GM19468 (cell line): ENCODE measurements around the gene OR7A5.
"Not testable (repeated sequence)": the region's sequence is repeated elsewhere in the genome, so short reads cannot be mapped to it uniquely, and the experiment has no call there.

Experiments
- ATAC-seq: cut with Tn5 transposase; IDR thresholded peaks from one replicate; pipeline ENCODE4 v1.9.1; 2021; ENCODE audit warnings: mild to moderate bottlenecking, moderate library complexity, moderate number of reproducible peaks; ENCODE audit not compliant: unreplicated experiment; ENCODE audit errors: extremely low read depth

Gene OR7A5

DNA sequence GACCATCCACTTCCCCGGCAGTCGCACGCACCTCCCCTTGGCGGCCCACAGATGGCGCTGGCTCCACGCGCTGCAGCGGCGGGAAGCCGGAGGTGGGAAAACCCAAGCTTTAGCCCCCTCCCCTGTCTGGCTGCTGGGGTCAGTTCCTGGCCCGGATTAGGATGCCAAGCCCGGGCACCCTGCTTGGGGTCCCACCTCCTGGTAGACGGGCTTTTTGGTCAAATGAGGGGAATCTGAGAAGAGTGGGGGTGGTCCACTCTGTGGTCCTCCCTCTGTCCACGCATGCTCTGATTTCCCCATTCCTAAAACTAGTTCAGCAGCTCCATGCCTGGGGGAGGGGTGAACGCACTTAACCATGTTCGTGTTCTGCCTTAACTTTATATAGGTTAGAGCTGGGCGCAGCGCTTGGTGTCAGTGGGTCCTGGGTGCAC, 48.5 kb downstream of the OR7A5 start:
- no peak for ATAC-seq

DNA sequence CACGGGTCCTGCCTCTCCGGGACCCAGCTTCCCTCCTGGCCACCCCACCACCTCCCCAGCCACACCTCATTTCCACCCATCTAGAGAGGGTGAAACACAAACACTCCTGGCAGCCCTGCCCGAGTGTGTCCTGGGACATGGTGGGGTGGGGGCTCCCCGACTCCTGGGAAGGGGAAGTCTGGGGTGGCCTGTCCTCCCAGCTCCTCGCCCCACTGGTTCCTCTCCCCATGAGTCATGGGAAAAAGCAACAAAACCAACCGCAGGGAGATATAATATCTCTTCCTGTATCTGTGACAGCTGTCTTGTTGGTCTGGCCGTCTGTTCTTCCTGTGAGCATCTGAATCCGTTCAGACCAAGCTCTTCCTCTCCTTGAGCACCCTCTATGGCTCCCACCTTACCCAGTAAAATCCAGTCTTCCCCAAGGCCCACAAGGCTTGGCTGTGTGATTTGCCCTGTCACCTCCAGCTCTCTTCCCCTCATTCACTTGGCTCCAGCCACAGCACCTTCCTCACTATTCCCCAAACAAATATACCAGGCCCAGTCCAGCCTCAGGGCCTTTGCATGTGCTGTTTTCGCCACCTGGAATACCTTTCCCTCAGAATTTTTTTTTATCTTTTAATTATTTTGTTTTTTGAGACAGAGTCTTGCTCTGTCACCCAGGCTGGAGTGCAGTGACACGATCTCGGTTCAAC, 49.7 kb downstream of the OR7A5 start:
- not testable (repeated sequence) for ATAC-seq

DNA sequence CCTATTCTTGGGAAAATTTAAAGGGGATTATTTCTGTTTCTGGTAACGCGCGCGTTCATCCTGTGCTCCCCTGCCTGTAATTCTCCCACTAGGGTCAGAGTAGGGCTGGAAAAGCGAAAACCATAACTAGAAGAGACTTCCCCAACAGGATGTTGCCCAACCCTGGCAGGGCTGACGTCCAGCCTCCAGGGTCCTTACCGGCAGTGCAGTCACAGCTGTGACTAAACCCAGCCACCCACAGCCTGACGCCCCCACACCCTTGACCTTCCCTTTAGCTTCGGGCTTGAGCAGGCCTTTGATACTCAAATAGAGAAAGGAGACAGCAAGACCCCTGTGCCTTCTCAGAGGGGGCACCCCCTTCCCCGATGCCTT, 50.3 kb downstream of the OR7A5 start:
- not testable (repeated sequence) for ATAC-seq

DNA sequence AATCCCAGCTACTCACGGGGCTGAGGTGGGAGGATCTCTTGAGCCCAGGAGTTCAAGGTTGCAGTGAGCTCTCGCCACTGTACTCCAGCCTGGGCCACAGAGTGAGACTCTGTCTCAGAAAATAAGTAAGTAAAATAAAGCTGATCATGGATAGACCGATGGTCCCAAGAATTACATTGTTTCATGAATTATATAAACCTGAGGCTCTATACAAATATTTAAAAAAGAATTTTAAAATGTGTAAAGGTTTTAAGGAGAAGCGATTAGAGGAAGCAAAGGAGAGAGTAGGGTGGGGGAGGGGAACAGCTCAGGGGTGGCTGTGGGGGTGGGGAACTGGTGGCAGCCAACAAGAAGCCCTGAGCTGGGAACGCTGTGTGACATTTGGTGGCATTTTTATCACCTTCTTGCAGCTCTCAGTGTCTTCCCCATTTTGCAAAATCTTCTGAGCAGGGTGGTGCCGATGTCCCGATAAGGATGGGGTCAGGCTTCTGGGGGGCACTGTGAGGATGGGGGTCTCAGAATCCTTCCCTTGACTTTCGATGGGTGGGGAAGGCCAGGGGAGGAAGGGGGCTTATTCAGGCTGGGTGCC, 51.5 kb downstream of the OR7A5 start:
- not testable (repeated sequence) for ATAC-seq

DNA sequence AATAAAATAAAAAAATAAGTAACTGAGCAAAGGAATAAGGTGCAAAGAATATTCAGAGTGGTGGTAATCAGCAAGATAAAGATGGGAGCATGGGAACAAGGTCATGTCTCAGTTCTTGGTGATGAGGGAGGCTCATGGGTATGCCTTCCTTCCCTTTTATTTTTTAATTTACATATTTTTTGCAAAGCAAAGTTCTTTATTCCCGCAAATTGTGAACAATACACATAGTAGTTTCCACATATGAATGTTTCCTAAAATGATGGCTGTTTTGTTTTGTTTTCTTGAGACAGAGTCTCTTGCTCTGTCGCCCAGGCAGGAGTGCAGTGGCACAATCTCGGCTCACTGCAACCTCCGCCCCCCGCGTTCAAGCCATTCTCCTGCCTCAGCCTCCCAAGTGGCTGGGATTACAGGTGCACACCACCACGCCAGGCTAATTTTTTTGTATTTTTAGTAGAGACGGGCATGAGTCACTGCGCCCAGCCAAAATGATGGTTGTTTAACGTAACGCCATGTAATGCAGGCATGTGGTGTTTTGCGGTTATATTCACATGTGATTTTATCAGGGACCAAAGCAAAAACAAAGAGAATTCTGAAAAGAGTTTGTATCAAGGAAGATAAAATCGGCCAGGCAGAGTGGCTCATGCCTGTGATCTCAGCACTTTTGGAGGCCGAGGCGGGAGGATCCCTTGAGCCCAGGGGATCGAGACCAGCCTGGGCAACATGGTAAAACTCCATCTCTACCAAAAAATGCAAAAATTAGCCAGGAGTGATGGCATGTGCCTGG, 52.2 kb downstream of the OR7A5 start:
- no peak for ATAC-seq

DNA sequence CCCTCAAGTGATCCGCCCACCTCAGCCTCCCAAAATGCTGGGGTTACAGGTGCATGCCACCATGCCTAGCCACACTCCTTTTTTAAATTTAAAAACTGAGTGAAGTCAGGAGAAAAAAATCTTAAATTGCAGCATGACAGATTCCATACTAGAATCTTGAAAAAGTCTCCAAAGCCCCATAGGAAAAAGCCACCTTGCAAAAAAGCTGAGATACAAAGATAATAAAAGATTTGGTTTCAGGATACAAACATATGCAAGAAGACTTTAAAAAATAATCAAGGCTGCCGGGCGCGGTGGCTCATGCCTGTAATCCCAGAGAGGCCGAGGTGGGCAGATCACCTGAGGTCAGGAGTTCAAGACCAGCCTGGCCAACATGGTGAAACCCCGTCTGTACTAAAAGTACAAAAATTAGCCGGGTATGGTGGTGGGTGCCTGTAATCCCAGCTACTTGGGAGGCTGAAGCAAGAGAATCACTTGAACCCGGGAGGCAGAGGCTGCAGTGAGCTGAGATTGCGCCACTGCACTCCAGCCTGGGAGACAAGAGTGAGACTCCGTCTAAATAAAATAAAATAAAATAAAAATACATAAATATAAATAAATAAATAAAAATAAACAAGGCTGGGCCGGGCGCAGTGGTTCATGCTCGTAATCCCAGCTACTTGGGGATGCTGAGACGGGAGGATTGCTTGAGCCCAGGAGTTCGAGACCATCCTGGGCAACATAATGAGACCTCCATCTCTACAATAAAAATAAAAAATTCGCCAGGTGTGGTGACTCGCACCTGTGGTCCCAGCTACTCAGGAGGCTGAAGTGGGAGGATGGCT, 53.1 kb downstream of the OR7A5 start:
- not testable (repeated sequence) for ATAC-seq

DNA sequence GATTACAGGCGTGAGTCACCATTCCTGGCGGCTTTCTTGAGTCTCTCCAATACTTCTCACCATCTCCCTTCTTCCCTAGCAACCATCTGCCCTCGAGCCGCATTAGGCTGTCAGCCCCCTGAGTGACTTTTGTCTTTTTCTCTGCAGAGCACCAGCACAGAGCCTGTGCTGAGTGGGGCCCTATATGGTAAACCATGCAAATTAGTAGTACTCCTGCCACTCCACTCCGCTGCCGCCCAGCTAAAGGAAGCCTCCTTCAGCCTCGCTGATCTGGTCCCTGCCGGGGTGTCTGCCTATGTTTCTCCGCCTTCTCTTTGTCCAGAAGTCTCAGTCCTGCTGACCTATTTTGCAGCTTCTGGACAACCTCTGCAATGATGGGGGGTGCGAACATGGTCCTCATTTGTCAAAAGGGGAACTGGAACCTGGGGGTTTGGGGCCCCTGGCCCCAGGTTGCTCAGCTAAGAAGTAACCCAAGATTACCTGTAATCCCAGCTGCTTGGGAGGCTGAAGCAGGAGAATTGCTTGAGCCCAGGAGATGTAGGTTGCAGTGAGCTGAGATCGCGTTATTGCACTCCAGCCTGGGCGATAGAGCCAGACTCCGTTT, 54.3 kb downstream of the OR7A5 start:
- ATAC-seq: not testable (repeated sequence)

DNA sequence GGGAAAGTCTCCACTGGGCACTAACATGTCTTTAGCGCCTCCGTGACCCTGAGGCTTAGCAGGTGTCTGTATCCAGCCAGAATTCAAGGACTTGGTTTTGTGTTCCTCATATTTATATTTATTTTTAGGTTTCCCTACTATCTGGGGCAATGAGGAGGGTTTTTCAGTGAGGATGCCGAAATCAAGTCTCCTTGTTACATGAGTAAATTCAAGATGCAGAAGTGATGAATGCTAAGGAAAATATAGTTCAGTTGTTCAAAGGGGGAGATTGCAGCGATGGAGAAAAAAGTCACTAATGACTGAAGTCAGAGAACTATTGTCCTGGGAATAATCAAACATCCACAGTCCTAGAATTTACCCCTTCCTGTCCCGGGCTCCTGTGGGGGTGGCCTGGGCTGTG, 55.8 kb downstream of the OR7A5 start:
- ATAC-seq: no peak

DNA sequence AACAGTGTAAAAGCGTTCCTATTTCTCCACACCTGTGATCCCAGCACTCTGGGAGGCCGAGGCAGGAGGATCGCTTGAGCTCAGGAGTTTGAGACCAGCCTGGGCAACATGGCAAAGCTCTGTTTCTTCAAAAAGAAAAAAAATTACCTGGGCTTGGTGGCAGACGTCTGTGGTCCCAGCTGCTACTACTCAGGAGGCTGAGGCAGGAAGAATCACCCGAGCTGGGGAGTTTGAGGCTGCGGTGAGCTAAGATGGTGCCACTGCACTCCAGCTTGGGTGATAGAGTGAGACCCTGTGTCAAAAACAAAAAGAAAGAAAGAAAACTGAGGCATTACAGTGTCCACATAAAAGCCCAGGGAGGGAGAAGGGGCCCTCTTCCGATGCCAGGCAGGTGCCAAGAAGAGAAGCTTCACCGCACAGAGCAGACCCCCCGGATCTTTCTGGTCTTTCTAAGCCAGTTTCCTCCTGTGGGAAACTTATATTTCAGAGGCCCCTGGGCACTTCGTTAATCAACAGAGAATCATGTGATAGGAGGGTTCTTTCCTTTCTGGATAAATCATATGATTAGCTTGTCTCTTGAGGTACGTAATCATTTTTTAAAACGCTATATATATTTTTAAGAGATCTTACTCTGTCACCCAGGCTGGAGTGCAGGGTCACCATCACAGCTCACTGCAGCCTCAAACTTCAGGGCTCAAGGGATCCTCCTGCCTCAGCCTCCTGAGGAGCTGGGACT, 56.7 kb downstream of the OR7A5 start, which contains the start of gene ADGRE2:
ADGRE2 (minus strand) TSS at position 451 of the 736 bp plus-strand sequence. CDS start 1,804 bp downstream, outside the sequence.
- not testable (repeated sequence) for ATAC-seq

DNA sequence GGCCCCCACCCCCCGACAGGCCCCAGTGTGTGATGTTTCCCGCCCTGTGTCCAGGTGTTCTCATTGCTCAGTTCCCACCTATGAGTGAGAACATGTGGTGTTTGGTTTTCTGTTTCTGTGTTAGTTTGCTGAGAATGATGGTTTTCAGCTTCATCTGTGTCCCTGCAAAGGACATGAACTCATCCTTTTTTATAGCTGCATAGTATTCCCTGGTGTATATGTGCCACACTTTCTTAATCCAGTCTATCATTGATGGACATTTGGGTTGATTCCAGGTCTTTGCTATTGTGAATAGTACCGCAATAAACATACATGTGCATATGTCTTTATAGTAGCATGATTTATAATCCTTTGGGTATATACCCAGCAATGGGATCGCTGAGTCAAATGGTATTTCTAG, 57.3 kb downstream of the OR7A5 start:
- ATAC-seq: not testable (repeated sequence)
